Nephron (organoid): Measurements from ENCODE around the gene HSPA12B.

Experiments
- H3K27ac Mint-ChIP-seq, 3 experiments: 2 replicates each; pipeline ENCODE4 v1.8.0; 2020; ENCODE audit warnings: mixed read lengths in 3 of 3, mild to moderate bottlenecking in 2 of 3, moderate library complexity in 1 of 3
- H3K27me3 Mint-ChIP-seq: 2 replicates; pipeline ENCODE4 v1.8.0; 2021; ENCODE audit warnings: low read depth, mild to moderate bottlenecking, moderate library complexity, mixed read lengths
- H3K36me3 Mint-ChIP-seq: 2 replicates; pipeline ENCODE4 v1.8.0; 2020; ENCODE audit warnings: low read depth, mixed read lengths
- H3K4me1 Mint-ChIP-seq: 2 replicates; pipeline ENCODE4 v1.8.0; 2020; ENCODE audit warnings: mixed read lengths
- H3K4me3 Mint-ChIP-seq, 3 experiments: 2 replicates each; pipeline ENCODE4 v1.8.0; 2020; ENCODE audit warnings: mild to moderate bottlenecking in 3 of 3, mixed read lengths in 3 of 3, moderate library complexity in 2 of 3
- H3K9me3 Mint-ChIP-seq: 2 replicates; pipeline ENCODE4 v1.8.0; 2020; ENCODE audit warnings: mixed read lengths
- CTCF ChIP-seq, 3 experiments: fragments of 200-600 bp; sonication (generic); IDR thresholded peaks; one replicate each; pipeline ENCODE4 v1.5.0; 2021; ENCODE audit warnings: antibody characterized with exemption in 3 of 3; ENCODE audit not compliant: unreplicated experiment in 3 of 3

HSPA12B gene

GRCh38 chr20:3796477-3797225 is 64.2 kb downstream of the HSPA12B start:
- TF ChIP-seq CTCF (IDR thresholded peaks at IDR 0.05; ENCODE audit: unreplicated experiment in 3 of 3): no peak
- H3K27me3 Mint-ChIP-seq: peaks cover 4% of the 10 kb centered on the region
- peak overlapping the region; percentile 97 to 99 (median 98) for H3K27ac Mint-ChIP-seq
- H3K36me3 Mint-ChIP-seq: peaks cover 3% of the 10 kb centered on the region
- H3K9me3 Mint-ChIP-seq: no peaks in the 10 kb centered on the region
- peaks cover 49% of the 10 kb centered on the region for H3K4me1 Mint-ChIP-seq
- H3K4me3 Mint-ChIP-seq: peak overlapping the region; percentile 87 to 90 (median 88)

GRCh38 chr20:3797226-3797545 is 64.7 kb downstream of the HSPA12B start:
- H3K4me1 Mint-ChIP-seq: peaks cover 49% of the 10 kb centered on the region

GRCh38 chr20:3797592-3798372 is 65.3 kb downstream of the HSPA12B start:
- peak overlapping the region; percentile 97 to 99 (median 98) for H3K27ac Mint-ChIP-seq
- H3K9me3 Mint-ChIP-seq: no peaks in the 10 kb centered on the region
- peaks cover 10% of the 10 kb centered on the region for H3K36me3 Mint-ChIP-seq
- peaks cover 55% of the 10 kb centered on the region for H3K4me1 Mint-ChIP-seq
- H3K4me3 Mint-ChIP-seq: peak overlapping the region; percentile 87 to 90 (median 88)
- TF ChIP-seq CTCF (IDR thresholded peaks at IDR 0.05; ENCODE audit: unreplicated experiment in 3 of 3): no peak
- no peaks in the 10 kb centered on the region for H3K27me3 Mint-ChIP-seq

More at GRCh38 chr20:3797226-3797545, 64.7 kb downstream of the HSPA12B start:
- Mint-ChIP-seq H3K36me3 (peaks cover 4% of the 10 kb centered on the region), H3K4me3 (peak overlapping the region; percentile 87 to 90 (median 88)), H3K9me3 (no peaks in the 10 kb centered on the region), H3K27ac (peak overlapping the region; percentile 97 to 99 (median 98)), H3K27me3 (peaks cover 4% of the 10 kb centered on the region)
- TF ChIP-seq CTCF (IDR thresholded peaks at IDR 0.05; ENCODE audit: unreplicated experiment in 3 of 3): no peak

GRCh38 chr20:3798373-3798768 is 65.9 kb downstream of the HSPA12B start:
- Mint-ChIP-seq H3K9me3 (no peaks in the 10 kb centered on the region), H3K27ac (peak overlapping the region; percentile 97 to 99 (median 98)), H3K4me1 (peaks cover 59% of the 10 kb centered on the region), H3K36me3 (peaks cover 14% of the 10 kb centered on the region), H3K27me3 (no peaks in the 10 kb centered on the region), H3K4me3 (peak overlapping the region; percentile 87 to 90 (median 88))
- TF ChIP-seq CTCF (IDR thresholded peaks at IDR 0.05; ENCODE audit: unreplicated experiment in 3 of 3): no peak

GRCh38 chr20:3798908-3799248 is 66.4 kb downstream of the HSPA12B start:
- no peak for TF ChIP-seq CTCF (IDR thresholded peaks at IDR 0.05; ENCODE audit: unreplicated experiment in 3 of 3)
- peaks cover 64% of the 10 kb centered on the region for H3K4me1 Mint-ChIP-seq
- H3K36me3 Mint-ChIP-seq: peaks cover 19% of the 10 kb centered on the region
- H3K9me3 Mint-ChIP-seq: no peaks in the 10 kb centered on the region
- peak overlapping the region; percentile 87 to 90 (median 88) for H3K4me3 Mint-ChIP-seq
- H3K27me3 Mint-ChIP-seq: peaks cover 2% of the 10 kb centered on the region
- H3K27ac Mint-ChIP-seq: peak overlapping the region; percentile 97 to 99 (median 98)
